H1 (cell line): ENCODE results near the gene RAB40B. TPM values are rescaled to one million over a fixed set of nuclear protein-coding genes. Genes with fewer than 3 reads are reported as not detected.
A peak's percentile ranks its signal among the peaks of the same experiment; 100 is the strongest.

Source experiments
- CTCF ChIA-PET: fragments of 300-600 bp; sonication (Branson Sonifier 250); formaldehyde crosslinking; loops from one replicate; lab custom pipeline; 2021; ENCODE audit not compliant: partially characterized antibody; lab: Charles Lee
- POLR2A ChIA-PET: fragments of 300-600 bp; sonication (Branson Sonifier 250); formaldehyde crosslinking; loops from one replicate; lab custom pipeline; 2021; ENCODE audit warnings: inconsistent platforms; ENCODE audit not compliant: partially characterized antibody; lab: Charles Lee
- DNase-seq, 2 experiments: peaks; one replicate each; pipeline versions ENCODE4 v3.0.0 to v3.0.0-alpha.2; 2010 to 2022; ENCODE audit warnings: low spot score in 2 of 2, low read depth in 1 of 2, mixed read lengths in 1 of 2
- FAIRE-seq: peaks from 2 replicates; lab custom pipeline; 2011; peaks lifted over from hg19 to GRCh38; lab: Jason Lieb, UNC
- H2AFZ ChIP-seq: 2 replicates; pipeline ENCODE4 v1.8.1; 2012; ENCODE audit warnings: low read length, inconsistent platforms
- H2AK5ac ChIP-seq: 2 replicates; pipeline ENCODE4 v1.6.1; 2013; ENCODE audit warnings: low read depth, low read length
- H2BK120ac ChIP-seq: replicated peaks from 2 replicates; pipeline ENCODE3; 2013; ENCODE audit warnings: low read depth, low read length, inconsistent platforms
- H2BK12ac ChIP-seq: 2 replicates; pipeline ENCODE4 v1.6.1; 2013; ENCODE audit warnings: low read depth, low read length
- H2BK15ac ChIP-seq: 2 replicates; pipeline ENCODE4 v1.6.1; 2013; ENCODE audit warnings: low read length
- H2BK20ac ChIP-seq: 2 replicates; pipeline ENCODE4 v1.6.1; 2013; ENCODE audit warnings: low read length
- H2BK5ac ChIP-seq: 2 replicates; pipeline ENCODE4 v1.6.1; 2013; ENCODE audit warnings: low read depth, low read length
- H3K14ac ChIP-seq: 2 replicates; pipeline ENCODE4 v1.6.1; 2013; ENCODE audit warnings: inconsistent platforms; ENCODE audit not compliant: insufficient read length
- H3K18ac ChIP-seq: 2 replicates; pipeline ENCODE4 v1.6.1; 2013; ENCODE audit warnings: low read length; ENCODE audit errors: extremely low read depth
- H3K23ac ChIP-seq: 2 replicates; pipeline ENCODE4 v1.6.1; 2013; ENCODE audit warnings: inconsistent platforms; ENCODE audit not compliant: insufficient read length
- H3K23me2 ChIP-seq: 2 replicates; pipeline ENCODE4 v1.6.1; 2013; ENCODE audit warnings: low read depth, low read length
- H3K27ac ChIP-seq: 2 replicates; pipeline ENCODE4 v1.6.1; 2011; ENCODE audit warnings: low read depth, low read length, inconsistent platforms
- H3K27me3 ChIP-seq, 4 experiments: replicated peaks in 1 of 4; 1 replicate in 1 of 4; 2 replicates in 3 of 4; pipeline versions ENCODE4 v1.6.1 to v1.8.1; 2011 to 2013; ENCODE audit warnings: low read length in 3 of 4, mild to moderate bottlenecking in 3 of 4, inconsistent platforms in 2 of 4, mixed read lengths in 2 of 4, moderate library complexity in 1 of 4; ENCODE audit not compliant: control insufficient read depth in 3 of 4, insufficient read depth in 3 of 4; ENCODE audit errors: extremely low read depth in 1 of 4
- H3K36me3 ChIP-seq, 4 experiments: 2 replicates each; pipeline versions ENCODE4 v1.6.1 to v1.8.1; 2011 to 2013; ENCODE audit warnings: mild to moderate bottlenecking in 4 of 4, low read length in 3 of 4, moderate library complexity in 2 of 4, control low read depth in 1 of 4, inconsistent platforms in 1 of 4; ENCODE audit not compliant: insufficient read depth in 4 of 4, control insufficient read depth in 2 of 4
- H3K4ac ChIP-seq: replicated peaks from 2 replicates; pipeline ENCODE3; 2013; ENCODE audit warnings: low read length, low read depth, mixed read lengths, inconsistent platforms; ENCODE audit not compliant: insufficient read length
- H3K4me1 ChIP-seq, 4 experiments: replicated peaks in 1 of 4; 1 replicate in 1 of 4; 2 replicates in 3 of 4; pipeline versions ENCODE4 v1.6.1 to v1.8.1; 2011 to 2013; ENCODE audit warnings: low read length in 3 of 4, inconsistent platforms in 2 of 4, mixed read lengths in 1 of 4; ENCODE audit not compliant: insufficient read depth in 4 of 4, control insufficient read depth in 3 of 4
- H3K4me2 ChIP-seq, 2 experiments: 2 replicates each; pipeline versions ENCODE4 v1.6.1 to v1.8.1; 2011 to 2013; ENCODE audit warnings: low read depth in 2 of 2, low read length in 2 of 2, control low read depth in 1 of 2, inconsistent platforms in 1 of 2, mild to moderate bottlenecking in 1 of 2; ENCODE audit not compliant: insufficient read depth in 1 of 2
- H3K4me3 ChIP-seq, 4 experiments: fragments of 200-600, 300-600 bp in 1 of 4; sonication (generic), shearing (Covaris generic), sonication (Bioruptor Twin) in 1 of 4; 2 replicates each; pipeline versions ENCODE4 v1.5.1 to v1.8.1; 2011 to 2016; ENCODE audit warnings: low read length in 4 of 4, low read depth in 3 of 4, control low read depth in 2 of 4, inconsistent platforms in 2 of 4, mild to moderate bottlenecking in 2 of 4, mixed read lengths in 1 of 4, moderate library complexity in 1 of 4; ENCODE audit not compliant: insufficient read depth in 2 of 4; ENCODE audit errors: extremely low read depth in 1 of 4
- H3K56ac ChIP-seq: replicated peaks from 2 replicates; pipeline ENCODE3; 2013; ENCODE audit warnings: low read depth, mild to moderate bottlenecking, mixed read lengths, low read length, inconsistent platforms; ENCODE audit not compliant: insufficient read length
- H3K79me1 ChIP-seq: 2 replicates; pipeline ENCODE4 v1.6.1; 2013; ENCODE audit warnings: low read depth, low read length, control low read depth
- H3K79me2 ChIP-seq, 2 experiments: 2 replicates each; pipeline versions ENCODE4 v1.6.1 to v1.8.1; 2012 to 2013; ENCODE audit warnings: low read length in 2 of 2, mild to moderate bottlenecking in 2 of 2, inconsistent platforms in 1 of 2; ENCODE audit not compliant: insufficient read depth in 2 of 2, control insufficient read depth in 1 of 2
- H3K9ac ChIP-seq, 4 experiments: replicated peaks in 1 of 4; 1 replicate in 1 of 4; 2 replicates in 3 of 4; pipeline versions ENCODE4 v1.6.1 to v1.8.1; 2011 to 2013; ENCODE audit warnings: low read depth in 3 of 4, low read length in 3 of 4, control low read depth in 2 of 4, mild to moderate bottlenecking in 2 of 4, moderate library complexity in 2 of 4, inconsistent platforms in 1 of 4; ENCODE audit errors: extremely low read depth in 1 of 4
- H3K9me3 ChIP-seq, 2 experiments: 2 replicates each; pipeline versions ENCODE4 v1.6.1 to v1.8.1; 2012 to 2013; ENCODE audit warnings: mild to moderate bottlenecking in 2 of 2, moderate library complexity in 2 of 2, control low read depth in 1 of 2, inconsistent platforms in 1 of 2, low read depth in 1 of 2, low read length in 1 of 2, mixed read lengths in 1 of 2; ENCODE audit not compliant: insufficient read depth in 2 of 2
- H4K20me1 ChIP-seq, 2 experiments: replicated peaks in 1 of 2; 2 replicates each; pipeline versions ENCODE3 to v1.8.1; 2011 to 2013; ENCODE audit warnings: inconsistent platforms in 2 of 2, low read length in 2 of 2, mild to moderate bottlenecking in 1 of 2; ENCODE audit not compliant: insufficient read depth in 2 of 2, control insufficient read depth in 1 of 2
- H4K5ac ChIP-seq: 2 replicates; pipeline ENCODE4 v1.6.1; 2013; ENCODE audit warnings: low read length, low read depth, mixed read lengths, inconsistent platforms; ENCODE audit not compliant: insufficient read length
- H4K8ac ChIP-seq: 2 replicates; pipeline ENCODE4 v1.8.0; 2013; ENCODE audit warnings: mild to moderate bottlenecking, moderate library complexity, low read length, inconsistent platforms; ENCODE audit not compliant: insufficient read depth; ENCODE audit errors: extremely low read depth
- H4K91ac ChIP-seq: replicated peaks from 2 replicates; pipeline ENCODE3; 2013; ENCODE audit warnings: low read length, mixed read lengths, inconsistent platforms; ENCODE audit not compliant: insufficient read length
- ATF3 ChIP-seq: IDR thresholded peaks from 2 replicates; pipeline ENCODE4 v1.6.1; 2011; ENCODE audit warnings: low read depth, mild to moderate bottlenecking, low read length; ENCODE audit not compliant: insufficient read depth
- BRCA1 ChIP-seq: IDR thresholded peaks from 2 replicates; pipeline ENCODE4 v1.6.1; 2012; ENCODE audit warnings: low read depth, low read length, improper control_type of control experiment
- CBX5 ChIP-seq: fragments of 300-800, 300-1000 bp; sonication (generic); IDR thresholded peaks from 2 replicates; pipeline ENCODE4 v1.7.1; 2016; ENCODE audit warnings: antibody characterized with exemption, low read length, low read depth
- CTCF ChIP-seq, 3 experiments: IDR thresholded peaks; 1 replicate in 2 of 3; 2 replicates in 1 of 3; pipeline versions ENCODE4 v1.5.1 to v1.6.1; 2011; ENCODE audit warnings: low read length in 3 of 3, mild to moderate bottlenecking in 3 of 3, inconsistent platforms in 2 of 3, low read depth in 1 of 3, moderate library complexity in 1 of 3; ENCODE audit not compliant: insufficient read depth in 1 of 3; ENCODE audit errors: control extremely low read depth in 1 of 3
- RFX5 ChIP-seq: IDR thresholded peaks from 2 replicates; pipeline ENCODE4 v1.6.1; 2011; ENCODE audit warnings: low read depth, low read length, improper control_type of control experiment, borderline replicate concordance
- SIX5 ChIP-seq: IDR thresholded peaks from 2 replicates; pipeline ENCODE4 v1.6.1; 2011; ENCODE audit warnings: mild to moderate bottlenecking, low read depth, low read length
- SP2 ChIP-seq: IDR thresholded peaks from 2 replicates; pipeline ENCODE4 v1.6.1; 2012; ENCODE audit warnings: mild to moderate bottlenecking, low read length, inconsistent platforms
- YY1 ChIP-seq: IDR thresholded peaks from 2 replicates; pipeline ENCODE4 v1.6.1; 2011; ENCODE audit warnings: low read depth, mild to moderate bottlenecking, low read length
- ZNF274 ChIP-seq: IDR thresholded peaks from 2 replicates; pipeline ENCODE4 v1.7.0; 2012; ENCODE audit warnings: low read length, borderline replicate concordance; ENCODE audit errors: extremely low read depth
- WGBS, 2 experiments: shearing (Covaris generic) in 1 of 2; methylation state at CpG; one replicate each; pipeline versions ENCODE4 v1.1.6 to v1.1.7; 2013 to 2015; ENCODE audit warnings: low lambda C conversion rate in 2 of 2, mixed read lengths in 2 of 2, inconsistent platforms in 1 of 2, low coverage in 1 of 2, missing lambda C conversion rate in 1 of 2; ENCODE audit not compliant: insufficient replicate concordance in 2 of 2, insufficient coverage in 1 of 2, insufficient read length in 1 of 2; ENCODE audit errors: extremely low coverage in 1 of 2, missing lambda C conversion rate in 1 of 2; 5-methylcytosine and 5-hydroxymethylcytosine counted together
- polyA plus RNA-seq, 7 experiments: library from polyadenylated mRNA; depleted of rRNA in 3 of 7; stranded (reverse) in 5 of 7; unstranded in 2 of 7; fragments of >200 nt in 5 of 7; fragments of 200-250 nt in 2 of 7; gene quantifications; 1 replicate in 5 of 7; 2 replicates in 1 of 7; 4 replicates in 1 of 7; pipeline versions ENCODE4 v1.2.1 to v1.2.3, GENCODE V29; 2011 to 2013; ENCODE audit warnings: missing spikeins in 2 of 7, mixed read lengths in 2 of 7
- total RNA-seq: library from RNA; stranded (reverse); fragmentation: NEBNext Ultra II Directional; extraction: Animal tissue kit (Norgen Biotek cat#: 25700); gene quantifications from 2 replicates; pipeline ENCODE4 v1.2.1, GENCODE V29; 2021

Gene RAB40B
- total and polyA plus RNA-seq, 2 of the 8 experiments (the other 6 are each of a cell fraction or from before 2014, with no cell fraction given): 3.1 to 4.6 TPM

- H3K27me3 ChIP-seq: peaks cover 0 to 3% (median 0%) of the 10 kb centered on the region in 4 experiments; a peak in 2 of 7 replicates
- ChIA-PET POLR2A (interaction anchor here (0.7 to 1.5 kb wide), 2 partner anchors 9 to 20 kb away, joined by 3 to 4 read pairs; partner anchors contain the start of gene FN3KRP), CTCF (interaction anchor here (0.8 to 1.1 kb wide), 3 partner anchors 25 to 29 kb away, joined by 3 to 5 read pairs (median 3); no protein-coding TSS in a partner anchor)
- peaks cover 0 to 2% (median under 1%) of the 10 kb centered on the region in 4 experiments; a peak in 2 of 7 replicates for H3K4me1 ChIP-seq
- no peak overlapping the region for H4K5ac ChIP-seq
- no peak overlapping the region for H2AFZ ChIP-seq
- H3K79me1 ChIP-seq: peaks cover 2% of the 10 kb centered on the region; the same call in 1 of the 2 replicates
- H3K9me3 ChIP-seq: peaks cover 11 to 15% of the 10 kb centered on the region in 2 experiments
- peaks cover 0 to 22% (median 15%) of the 10 kb centered on the region in 4 experiments; a peak in 7 of 8 replicates for H3K36me3 ChIP-seq
- no peak overlapping the region for H4K91ac ChIP-seq
- H2BK5ac ChIP-seq: no peak overlapping the region
- no peak overlapping the region for H2BK120ac ChIP-seq
- no peak overlapping the region for H2BK20ac ChIP-seq
- H3K79me2 ChIP-seq: no peaks in the 10 kb centered on the region
- FAIRE-seq: no peak
- H3K23me2 ChIP-seq: peaks cover 11% of the 10 kb centered on the region; the same call in 1 of the 2 replicates
- H3K18ac ChIP-seq: no peak overlapping the region
- H2BK12ac ChIP-seq: no peak overlapping the region
- no peak overlapping the region for H3K23ac ChIP-seq
- H3K4me3 ChIP-seq: 0 out of 8 replicates have a peak overlapping the region, but pooled peaks of 2 of the 4 experiments have one; percentile 74 to 77
- H2AK5ac ChIP-seq: no peak overlapping the region
- no peak overlapping the region for H3K9ac ChIP-seq
- H3K14ac ChIP-seq: no peak overlapping the region
- H3K4me2 ChIP-seq: peak overlapping the region; percentile 2 to 68; a peak in 2 of 4 replicates
- no peak overlapping the region for H4K8ac ChIP-seq
- no peak overlapping the region for H3K4ac ChIP-seq
- no peak overlapping the region for H3K27ac ChIP-seq
- H2BK15ac ChIP-seq: no peak overlapping the region
- 89% methylated on average over 16 of the region's 18 CpGs; no CpG with 5 or more reads in 1 of the 2 experiments for WGBS, 2 experiments
- no peaks in the 10 kb centered on the region for H4K20me1 ChIP-seq
- DNase-seq: no peak
- no peak overlapping the region for H3K56ac ChIP-seq
- TF ChIP-seq BRCA1 (no peak), ATF3 (no peak), SP2 (no peak), SIX5 (no peak), CTCF (IDR thresholded peaks at IDR 0.05; ENCODE audit: control extremely low read depth in 1 of 3, insufficient read depth in 1 of 3, low read depth in 1 of 3, low read length in 3 of 3) (no peak), CBX5 (no peak), RFX5 (no peak), ZNF274 (no peak), YY1 (no peak)
Measured at GRCh38 chr17:82736511-82737185, 38.1 kb upstream of the RAB40B start.
